ENCODE data around the gene LRRK1. TPM values are rescaled to one million over a fixed set of nuclear protein-coding genes. Genes with fewer than 3 reads are reported as not detected.

LRRK1 gene
- total RNA-seq, 1 experiment from 2014 or later: 7.0 TPM

DNA sequence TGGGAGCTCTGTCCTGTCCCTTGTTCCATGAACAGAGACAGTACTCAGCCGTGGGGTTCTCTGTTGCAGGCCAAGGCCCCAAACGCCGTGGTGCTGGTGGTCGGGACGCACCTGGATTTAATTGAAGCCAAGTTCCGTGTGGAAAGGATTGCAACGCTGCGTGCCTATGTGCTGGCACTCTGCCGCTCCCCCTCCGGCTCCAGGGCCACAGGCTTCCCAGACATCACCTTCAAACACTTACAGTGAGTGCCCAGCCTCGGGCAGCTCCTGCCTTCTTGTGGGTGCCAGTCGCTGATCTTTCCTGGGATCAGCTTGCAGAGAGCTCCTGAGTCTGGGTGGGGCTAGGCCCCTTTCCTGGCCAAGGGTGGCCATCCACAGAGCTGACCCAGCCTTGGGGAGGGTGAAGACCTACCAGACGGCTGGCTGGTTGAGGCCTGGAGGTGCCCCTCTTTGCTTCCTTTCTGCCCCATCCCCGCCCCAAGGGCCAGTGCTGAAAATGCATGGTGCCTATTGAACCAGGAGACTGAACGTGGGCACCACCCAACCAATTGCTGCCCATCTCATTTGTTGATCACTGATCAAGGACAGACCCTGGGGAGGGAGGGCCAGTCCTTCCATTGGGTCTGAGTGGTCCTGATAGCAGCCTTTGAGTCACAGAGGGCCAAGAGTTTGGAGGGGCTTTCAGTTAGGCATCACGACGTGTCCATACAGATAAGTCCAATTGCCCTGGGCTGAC is 106.9 kb downstream of the LRRK1 start:
- Histone ChIP-seq H4K20me1 (ENCODE audit: low read length) (no peaks in the 10 kb centered on the region), H3K79me2 (ENCODE audit: low read length) (no peaks in the 10 kb centered on the region), H3F3A (ENCODE audit: low read length, unreplicated experiment) (no peaks in the 10 kb centered on the region), H2AFZ (ENCODE audit: low read length) (no peak overlapping the region), H3K36me3 (ENCODE audit: low read depth, low read length) (no peaks in the 10 kb centered on the region), H3K27ac (ENCODE audit: low read length) (no peak overlapping the region), H3K9me2 (replicated peaks; ENCODE audit: low read length) (no peaks in the 10 kb centered on the region), H3K4me3 (ENCODE audit: low read length) (no peak overlapping the region), H3K4me2 (ENCODE audit: low read length) (no peak overlapping the region), H3K27me3 (ENCODE audit: low read length) (no peaks in the 10 kb centered on the region), H3K9me3 (ENCODE audit: low read length) (no peaks in the 10 kb centered on the region), H3K4me1 (ENCODE audit: insufficient read depth, low read length) (no peaks in the 10 kb centered on the region), H3K9ac (ENCODE audit: low read length) (no peak overlapping the region)
- intact Hi-C loops (cut with micrococcal nuclease): no loop called here
- no peak for DNase-seq
- ATAC-seq: no peak
- ChIA-PET CTCF (no interaction called here), POLR2A (ENCODE audit: unreplicated experiment) (no interaction called here)
- no TSS peak for BruUV-seq (replicated peaks)
- no peak for TF ChIP-seq EZH2phosphoT487 (IDR thresholded peaks at IDR 0.05; ENCODE audit: borderline replicate concordance, low read length)
- TF ChIP-seq EZH2 (IDR thresholded peaks at IDR 0.05; ENCODE audit: low read length, unreplicated experiment): no peak
- TF ChIP-seq, protein P1, sequence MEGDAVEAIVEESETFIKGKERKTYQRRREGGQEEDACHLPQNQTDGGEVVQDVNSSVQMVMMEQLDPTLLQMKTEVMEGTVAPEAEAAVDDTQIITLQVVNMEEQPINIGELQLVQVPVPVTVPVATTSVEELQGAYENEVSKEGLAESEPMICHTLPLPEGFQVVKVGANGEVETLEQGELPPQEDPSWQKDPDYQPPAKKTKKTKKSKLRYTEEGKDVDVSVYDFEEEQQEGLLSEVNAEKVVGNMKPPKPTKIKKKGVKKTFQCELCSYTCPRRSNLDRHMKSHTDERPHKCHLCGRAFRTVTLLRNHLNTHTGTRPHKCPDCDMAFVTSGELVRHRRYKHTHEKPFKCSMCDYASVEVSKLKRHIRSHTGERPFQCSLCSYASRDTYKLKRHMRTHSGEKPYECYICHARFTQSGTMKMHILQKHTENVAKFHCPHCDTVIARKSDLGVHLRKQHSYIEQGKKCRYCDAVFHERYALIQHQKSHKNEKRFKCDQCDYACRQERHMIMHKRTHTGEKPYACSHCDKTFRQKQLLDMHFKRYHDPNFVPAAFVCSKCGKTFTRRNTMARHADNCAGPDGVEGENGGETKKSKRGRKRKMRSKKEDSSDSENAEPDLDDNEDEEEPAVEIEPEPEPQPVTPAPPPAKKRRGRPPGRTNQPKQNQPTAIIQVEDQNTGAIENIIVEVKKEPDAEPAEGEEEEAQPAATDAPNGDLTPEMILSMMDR (conservative IDR thresholded peaks at IDR 0.05; ENCODE audit: low read depth, low read length): no peak

DNA sequence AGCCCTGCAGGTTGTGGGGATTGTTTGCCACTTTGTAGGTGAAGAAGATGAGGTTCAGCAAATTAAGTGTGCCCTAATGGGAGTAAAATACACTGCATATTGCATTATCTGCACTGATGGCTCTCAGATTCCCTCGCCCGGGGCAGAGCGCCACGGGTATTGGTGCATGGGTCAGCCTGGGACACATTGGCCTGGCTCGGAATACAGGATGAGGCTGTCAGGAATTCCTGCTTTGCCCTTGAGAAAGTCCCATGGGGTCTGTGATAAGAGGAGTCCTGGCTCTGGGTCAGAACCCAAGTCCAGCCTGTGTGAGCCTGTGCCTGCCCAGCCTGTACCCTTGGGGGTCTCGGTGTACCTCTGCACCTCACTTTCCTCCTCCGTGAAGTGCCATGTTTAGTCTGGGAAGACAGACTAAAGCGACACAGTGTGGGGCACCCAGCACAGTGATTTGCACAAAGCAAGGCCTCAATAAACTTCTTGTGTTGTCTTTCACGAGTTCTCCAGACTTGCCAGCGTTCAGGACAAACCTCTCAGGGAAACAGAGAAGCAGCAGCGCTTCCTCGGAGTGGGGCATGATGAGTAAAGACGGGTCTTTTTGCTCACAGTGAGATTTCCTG is 107.6 kb downstream of the LRRK1 start:
- Histone ChIP-seq H3K27me3 (ENCODE audit: low read length) (no peaks in the 10 kb centered on the region), H3K36me3 (ENCODE audit: low read depth, low read length) (no peaks in the 10 kb centered on the region), H3K4me3 (ENCODE audit: low read length) (no peak overlapping the region), H3K79me2 (ENCODE audit: low read length) (no peaks in the 10 kb centered on the region), H2AFZ (ENCODE audit: low read length) (no peak overlapping the region), H3K9me3 (ENCODE audit: low read length) (no peaks in the 10 kb centered on the region), H3K9me2 (replicated peaks; ENCODE audit: low read length) (no peaks in the 10 kb centered on the region), H3K27ac (ENCODE audit: low read length) (no peak overlapping the region), H3K4me1 (ENCODE audit: insufficient read depth, low read length) (no peaks in the 10 kb centered on the region), H3K9ac (ENCODE audit: low read length) (no peak overlapping the region), H4K20me1 (ENCODE audit: low read length) (no peaks in the 10 kb centered on the region), H3F3A (ENCODE audit: low read length, unreplicated experiment) (no peaks in the 10 kb centered on the region), H3K4me2 (ENCODE audit: low read length) (no peak overlapping the region)
- no peak for DNase-seq
- ATAC-seq: no peak
- BruUV-seq (replicated peaks): no TSS peak
- TF ChIP-seq EZH2 (IDR thresholded peaks at IDR 0.05; ENCODE audit: low read length, unreplicated experiment) (no peak), EZH2phosphoT487 (IDR thresholded peaks at IDR 0.05; ENCODE audit: borderline replicate concordance, low read length) (no peak)
- TF ChIP-seq, protein P1 (conservative IDR thresholded peaks at IDR 0.05; ENCODE audit: low read depth, low read length): no peak
- ChIA-PET CTCF (no interaction called here), POLR2A (ENCODE audit: unreplicated experiment) (no interaction called here)
- intact Hi-C loops (cut with micrococcal nuclease): no loop called here

DNA sequence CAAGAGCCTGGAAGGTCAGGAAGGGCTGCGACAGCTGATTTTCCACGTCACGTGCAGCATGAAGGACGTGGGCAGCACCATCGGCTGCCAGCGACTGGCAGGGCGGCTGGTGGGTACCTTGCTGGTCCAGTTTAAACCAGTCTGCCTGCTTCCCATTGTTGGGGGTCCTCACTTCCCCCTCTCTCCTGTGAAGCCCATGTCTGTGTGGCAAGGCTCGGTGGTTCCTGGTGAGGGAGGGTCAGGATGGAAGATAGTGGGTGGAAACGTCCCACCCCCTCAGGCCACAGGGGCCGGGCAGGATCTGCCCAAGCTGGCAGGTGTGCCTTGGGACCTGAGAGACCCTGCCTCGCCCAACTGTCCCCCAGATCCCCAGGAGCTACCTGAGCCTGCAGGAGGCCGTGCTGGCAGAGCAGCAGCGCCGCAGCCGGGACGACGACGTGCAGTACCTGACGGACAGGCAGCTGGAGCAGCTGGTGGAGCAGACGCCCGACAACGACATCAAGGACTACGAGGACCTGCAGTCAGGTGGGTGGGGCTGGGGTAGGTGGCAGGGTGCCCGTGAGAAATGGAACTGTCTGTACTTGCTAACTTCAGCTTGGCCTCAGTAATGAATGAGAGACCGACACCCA is 108.2 kb downstream of the LRRK1 start:
- CTCF ChIA-PET: no interaction called here
- no peaks in the 10 kb centered on the region for H3K36me3 ChIP-seq (ENCODE audit: low read depth, low read length)
- no peak for ATAC-seq

More for the DNA sequence above, 108.2 kb downstream of the LRRK1 start:
- Histone ChIP-seq H3K27ac (ENCODE audit: low read length) (no peak overlapping the region), H3K4me2 (ENCODE audit: low read length) (no peak overlapping the region), H2AFZ (ENCODE audit: low read length) (no peak overlapping the region), H3K27me3 (ENCODE audit: low read length) (no peaks in the 10 kb centered on the region), H3K4me1 (ENCODE audit: insufficient read depth, low read length) (no peaks in the 10 kb centered on the region), H3K9ac (ENCODE audit: low read length) (no peak overlapping the region), H3K4me3 (ENCODE audit: low read length) (no peak overlapping the region), H3K9me3 (ENCODE audit: low read length) (no peaks in the 10 kb centered on the region), H3K9me2 (replicated peaks; ENCODE audit: low read length) (no peaks in the 10 kb centered on the region), H4K20me1 (ENCODE audit: low read length) (no peaks in the 10 kb centered on the region), H3F3A (ENCODE audit: low read length, unreplicated experiment) (no peaks in the 10 kb centered on the region), H3K79me2 (ENCODE audit: low read length) (no peaks in the 10 kb centered on the region)
- POLR2A ChIA-PET (ENCODE audit: unreplicated experiment): no interaction called here
- BruUV-seq (replicated peaks): no TSS peak
- TF ChIP-seq EZH2 (IDR thresholded peaks at IDR 0.05; ENCODE audit: low read length, unreplicated experiment): no peak
- no peak for TF ChIP-seq EZH2phosphoT487 (IDR thresholded peaks at IDR 0.05; ENCODE audit: borderline replicate concordance, low read length)
- DNase-seq: no peak
- intact Hi-C loops (cut with micrococcal nuclease): no loop called here
